ENCODE measurements around the gene CGB5. TPM values are rescaled to one million over a fixed set of nuclear protein-coding genes. Genes with fewer than 3 reads are reported as not detected.

CGB5 gene
- total RNA-seq, 1 donor: not detected

- Histone ChIP-seq H3K36me3 (ENCODE audit: insufficient read depth, low read length) (peaks cover 52% of the 10 kb centered on the region), H2AFZ (ENCODE audit: low read length) (no peak overlapping the region), H3K4me1 (ENCODE audit: insufficient read depth, low read length) (no peaks in the 10 kb centered on the region), H3K79me2 (ENCODE audit: insufficient read depth, low read length) (peaks cover 13% of the 10 kb centered on the region), H3K4me2 (ENCODE audit: insufficient read depth, low read length) (no peak overlapping the region), H3K9me3 (ENCODE audit: low read depth, low read length) (no peaks in the 10 kb centered on the region), H3K4me3 (ENCODE audit: insufficient read depth, low read length) (no peak overlapping the region), H3K27me3 (ENCODE audit: insufficient read depth, low read length) (no peaks in the 10 kb centered on the region), H3K27ac (ENCODE audit: low read depth, low read length) (no peak overlapping the region), H4K20me1 (ENCODE audit: insufficient read depth, low read length) (peaks cover 9% of the 10 kb centered on the region)
- DNase-seq (ENCODE audit: insufficient read length, low spot score, missing footprints): peak; percentile 13
- TF ChIP-seq CTCF (IDR thresholded peaks at IDR 0.05; ENCODE audit: extremely low read depth, low read depth, low read length): no peak
Measured at GRCh38 chr19:49004133-49004532, 39.5 kb upstream of the CGB5 start.

GRCh38 chr19:49004964-49005614, 38.6 kb upstream of the CGB5 start:
- Histone ChIP-seq H3K9me3 (ENCODE audit: low read depth, low read length) (no peaks in the 10 kb centered on the region), H3K27me3 (ENCODE audit: insufficient read depth, low read length) (no peaks in the 10 kb centered on the region), H3K4me1 (ENCODE audit: insufficient read depth, low read length) (no peaks in the 10 kb centered on the region), H3K4me2 (ENCODE audit: insufficient read depth, low read length) (no peak overlapping the region), H3K36me3 (ENCODE audit: insufficient read depth, low read length) (peaks cover 59% of the 10 kb centered on the region), H3K4me3 (ENCODE audit: insufficient read depth, low read length) (no peak overlapping the region), H2AFZ (ENCODE audit: low read length) (no peak overlapping the region), H4K20me1 (ENCODE audit: insufficient read depth, low read length) (no peaks in the 10 kb centered on the region), H3K27ac (ENCODE audit: low read depth, low read length) (no peak overlapping the region), H3K79me2 (ENCODE audit: insufficient read depth, low read length) (peaks cover 3% of the 10 kb centered on the region)
- TF ChIP-seq CTCF (IDR thresholded peaks at IDR 0.05; ENCODE audit: extremely low read depth, low read depth, low read length): no peak
- DNase-seq (ENCODE audit: insufficient read length, low spot score, missing footprints): peak; percentile 13

- no peaks in the 10 kb centered on the region for H3K4me1 ChIP-seq (ENCODE audit: insufficient read depth, low read length)
- no peak overlapping the region for H3K4me2 ChIP-seq (ENCODE audit: insufficient read depth, low read length)
- H3K79me2 ChIP-seq (ENCODE audit: insufficient read depth, low read length): peaks cover 3% of the 10 kb centered on the region
- no peak overlapping the region for H3K4me3 ChIP-seq (ENCODE audit: insufficient read depth, low read length)
- H3K27ac ChIP-seq (ENCODE audit: low read depth, low read length): no peak overlapping the region
- H3K36me3 ChIP-seq (ENCODE audit: insufficient read depth, low read length): peaks cover 63% of the 10 kb centered on the region
- no peaks in the 10 kb centered on the region for H4K20me1 ChIP-seq (ENCODE audit: insufficient read depth, low read length)
- DNase-seq (ENCODE audit: insufficient read length, low spot score, missing footprints): no peak
- no peaks in the 10 kb centered on the region for H3K9me3 ChIP-seq (ENCODE audit: low read depth, low read length)
- no peaks in the 10 kb centered on the region for H3K27me3 ChIP-seq (ENCODE audit: insufficient read depth, low read length)
- H2AFZ ChIP-seq (ENCODE audit: low read length): no peak overlapping the region
- TF ChIP-seq CTCF (IDR thresholded peaks at IDR 0.05; ENCODE audit: extremely low read depth, low read depth, low read length): no peak
Measured at GRCh38 chr19:49006905-49007304, 36.7 kb upstream of the CGB5 start.

- Histone ChIP-seq H3K9me3 (ENCODE audit: low read depth, low read length) (no peaks in the 10 kb centered on the region), H3K4me2 (ENCODE audit: insufficient read depth, low read length) (no peak overlapping the region), H3K79me2 (ENCODE audit: insufficient read depth, low read length) (no peaks in the 10 kb centered on the region), H4K20me1 (ENCODE audit: insufficient read depth, low read length) (no peaks in the 10 kb centered on the region), H3K4me1 (ENCODE audit: insufficient read depth, low read length) (no peaks in the 10 kb centered on the region), H3K4me3 (ENCODE audit: insufficient read depth, low read length) (no peak overlapping the region), H2AFZ (ENCODE audit: low read length) (no peak overlapping the region), H3K27ac (ENCODE audit: low read depth, low read length) (no peak overlapping the region), H3K27me3 (ENCODE audit: insufficient read depth, low read length) (no peaks in the 10 kb centered on the region), H3K36me3 (ENCODE audit: insufficient read depth, low read length) (peaks cover 51% of the 10 kb centered on the region)
- TF ChIP-seq CTCF (IDR thresholded peaks at IDR 0.05; ENCODE audit: extremely low read depth, low read depth, low read length): no peak
- DNase-seq (ENCODE audit: insufficient read length, low spot score, missing footprints): peak; percentile 8
Measured at GRCh38 chr19:49009828-49010227, 33.8 kb upstream of the CGB5 start.
